GM12865 (cell line): Measurements from ENCODE around the gene GANAB.

Experiments used
- DNase-seq: peaks from one replicate; pipeline ENCODE4 v3.0.0; 2010; ENCODE audit warnings: low read depth
- H3K4me3 ChIP-seq: 2 replicates; pipeline ENCODE4 v1.5.1; 2011; ENCODE audit warnings: mild to moderate bottlenecking, low read depth, low read length, control low read depth
- TF ChIP-seq, protein P1 (sequence below): IDR thresholded peaks from 2 replicates; pipeline ENCODE4 v1.5.1; 2011; ENCODE audit warnings: low read length, control low read depth, low read depth, inconsistent platforms; ENCODE audit not compliant: insufficient read depth; ENCODE audit errors: missing control alignments

GANAB gene

GRCh38 chr11:62682518-62682917, 36.1 kb upstream of the GANAB start:
- TF ChIP-seq, protein P1, sequence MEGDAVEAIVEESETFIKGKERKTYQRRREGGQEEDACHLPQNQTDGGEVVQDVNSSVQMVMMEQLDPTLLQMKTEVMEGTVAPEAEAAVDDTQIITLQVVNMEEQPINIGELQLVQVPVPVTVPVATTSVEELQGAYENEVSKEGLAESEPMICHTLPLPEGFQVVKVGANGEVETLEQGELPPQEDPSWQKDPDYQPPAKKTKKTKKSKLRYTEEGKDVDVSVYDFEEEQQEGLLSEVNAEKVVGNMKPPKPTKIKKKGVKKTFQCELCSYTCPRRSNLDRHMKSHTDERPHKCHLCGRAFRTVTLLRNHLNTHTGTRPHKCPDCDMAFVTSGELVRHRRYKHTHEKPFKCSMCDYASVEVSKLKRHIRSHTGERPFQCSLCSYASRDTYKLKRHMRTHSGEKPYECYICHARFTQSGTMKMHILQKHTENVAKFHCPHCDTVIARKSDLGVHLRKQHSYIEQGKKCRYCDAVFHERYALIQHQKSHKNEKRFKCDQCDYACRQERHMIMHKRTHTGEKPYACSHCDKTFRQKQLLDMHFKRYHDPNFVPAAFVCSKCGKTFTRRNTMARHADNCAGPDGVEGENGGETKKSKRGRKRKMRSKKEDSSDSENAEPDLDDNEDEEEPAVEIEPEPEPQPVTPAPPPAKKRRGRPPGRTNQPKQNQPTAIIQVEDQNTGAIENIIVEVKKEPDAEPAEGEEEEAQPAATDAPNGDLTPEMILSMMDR, result no peak
- no peak overlapping the region for H3K4me3 ChIP-seq
- DNase-seq, result no peak

DNA sequence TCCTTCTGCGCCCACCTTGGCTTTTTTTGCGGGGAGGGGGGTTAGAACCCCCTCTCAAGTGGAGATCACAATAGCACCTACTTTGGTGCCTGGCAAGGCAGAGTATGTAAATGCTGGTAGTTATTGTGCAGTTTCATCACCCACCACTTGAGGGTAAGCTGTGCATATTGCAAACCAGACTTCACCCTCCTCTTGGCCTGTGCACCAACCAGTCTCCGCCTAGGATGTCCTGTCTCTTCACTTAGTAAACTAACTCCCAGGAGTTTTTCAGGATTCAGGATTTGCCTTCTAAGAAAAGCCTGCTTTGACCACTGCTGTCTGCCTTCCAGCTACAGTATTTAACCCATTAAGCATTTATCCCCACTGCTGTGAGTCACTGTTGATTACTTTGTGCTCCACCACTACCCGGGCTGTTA, 34.4 kb upstream of the GANAB start:
- DNase-seq, result peak; percentile 82
- no peak overlapping the region for H3K4me3 ChIP-seq
- TF ChIP-seq, protein P1, result peak; percentile 69

DNA sequence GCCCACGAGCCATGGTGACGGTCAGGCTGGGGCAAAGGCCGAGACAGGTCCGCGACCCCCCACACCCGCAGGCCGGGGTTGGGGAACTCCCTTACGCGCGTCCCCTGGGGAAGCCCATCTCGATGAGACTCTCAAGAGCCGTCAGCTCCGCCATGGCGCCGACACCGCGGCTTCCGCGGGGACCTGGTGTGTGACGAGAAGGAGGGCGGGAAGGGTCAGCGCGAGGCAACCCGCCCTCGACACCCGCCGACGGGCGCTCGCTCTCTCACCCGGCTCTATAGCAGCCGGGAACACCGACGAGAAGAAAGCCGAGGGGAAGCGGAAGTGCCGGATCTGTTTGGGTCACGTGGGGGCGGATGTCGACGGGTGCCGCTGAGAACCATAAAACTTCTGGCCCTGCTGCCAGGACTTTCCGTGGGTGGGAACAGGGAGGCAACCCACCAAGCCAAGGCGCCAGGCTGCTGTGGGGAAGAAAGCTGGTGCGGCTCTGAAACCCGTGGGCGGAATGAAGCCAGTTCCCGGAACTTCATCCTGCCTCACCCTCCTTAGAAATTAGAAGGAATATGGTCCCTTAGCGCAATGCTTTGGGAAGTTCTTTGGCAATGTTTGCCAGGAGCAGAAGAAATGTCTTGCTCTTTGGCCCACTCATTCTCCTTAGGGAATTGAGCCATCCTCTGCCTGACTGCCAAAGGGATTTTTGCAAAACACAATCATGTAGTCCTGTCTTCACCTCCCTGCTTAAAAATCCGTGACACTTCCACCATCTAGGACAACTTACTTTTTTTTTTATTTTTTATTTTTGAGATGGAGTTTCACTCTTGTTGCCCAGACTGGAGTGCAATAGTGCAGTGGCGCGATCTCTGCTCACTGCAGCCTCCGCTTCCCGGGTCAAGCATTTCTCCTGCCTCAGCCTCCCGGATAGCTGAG, 32.6 kb upstream of the GANAB start, which contains the start of gene UBXN1:
UBXN1 (minus strand) TSS at position 304 of the 927 bp plus-strand sequence; CDS start at position 154, 150 bp downstream.
- peak; percentile 89 for DNase-seq

DNA sequence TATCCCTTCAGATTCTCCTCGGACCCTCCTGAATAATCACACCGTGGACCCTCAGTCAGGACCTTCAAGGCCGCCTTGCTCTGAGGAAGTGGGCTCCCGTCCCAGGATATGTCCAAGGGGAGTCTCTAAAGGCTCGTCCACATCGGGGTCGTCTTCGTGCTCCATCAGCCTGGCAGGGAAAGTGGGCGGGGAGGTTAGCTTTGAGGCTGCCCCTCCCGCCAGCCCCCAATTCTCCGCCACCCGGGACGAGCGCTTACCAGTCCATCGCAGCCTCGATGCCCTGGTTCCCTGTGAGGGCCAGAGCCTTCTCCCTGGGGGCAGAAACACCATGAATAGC, 32.0 kb upstream of the GANAB start:
- TF ChIP-seq, protein P1, result no peak
- peak overlapping the region; percentile 88 for H3K4me3 ChIP-seq
- DNase-seq, result no peak

More for the DNA sequence above, 32.6 kb upstream of the GANAB start, which contains the start of gene UBXN1:
- TF ChIP-seq, protein P1, result no peak
- peak within 1 kb of the TSS; percentile 88 for H3K4me3 ChIP-seq

GRCh38 chr11:62677714-62678113, 31.3 kb upstream of the GANAB start:
- peak overlapping the region; percentile 88 for H3K4me3 ChIP-seq
- TF ChIP-seq, protein P1, result no peak
- no peak for DNase-seq

- TF ChIP-seq, protein P1, result no peak
- no peak for DNase-seq
- no peak overlapping the region for H3K4me3 ChIP-seq
Measured at GRCh38 chr11:62677156-62677555, 30.7 kb upstream of the GANAB start.
